ENCODE results near the gene FOXP1. TPM values are rescaled to one million over a fixed set of nuclear protein-coding genes. Genes with fewer than 3 reads are reported as not detected.

The FOXP1 gene
- polyA plus RNA-seq, 1 donor from 2014 or later, result 5.6 TPM

DNA sequence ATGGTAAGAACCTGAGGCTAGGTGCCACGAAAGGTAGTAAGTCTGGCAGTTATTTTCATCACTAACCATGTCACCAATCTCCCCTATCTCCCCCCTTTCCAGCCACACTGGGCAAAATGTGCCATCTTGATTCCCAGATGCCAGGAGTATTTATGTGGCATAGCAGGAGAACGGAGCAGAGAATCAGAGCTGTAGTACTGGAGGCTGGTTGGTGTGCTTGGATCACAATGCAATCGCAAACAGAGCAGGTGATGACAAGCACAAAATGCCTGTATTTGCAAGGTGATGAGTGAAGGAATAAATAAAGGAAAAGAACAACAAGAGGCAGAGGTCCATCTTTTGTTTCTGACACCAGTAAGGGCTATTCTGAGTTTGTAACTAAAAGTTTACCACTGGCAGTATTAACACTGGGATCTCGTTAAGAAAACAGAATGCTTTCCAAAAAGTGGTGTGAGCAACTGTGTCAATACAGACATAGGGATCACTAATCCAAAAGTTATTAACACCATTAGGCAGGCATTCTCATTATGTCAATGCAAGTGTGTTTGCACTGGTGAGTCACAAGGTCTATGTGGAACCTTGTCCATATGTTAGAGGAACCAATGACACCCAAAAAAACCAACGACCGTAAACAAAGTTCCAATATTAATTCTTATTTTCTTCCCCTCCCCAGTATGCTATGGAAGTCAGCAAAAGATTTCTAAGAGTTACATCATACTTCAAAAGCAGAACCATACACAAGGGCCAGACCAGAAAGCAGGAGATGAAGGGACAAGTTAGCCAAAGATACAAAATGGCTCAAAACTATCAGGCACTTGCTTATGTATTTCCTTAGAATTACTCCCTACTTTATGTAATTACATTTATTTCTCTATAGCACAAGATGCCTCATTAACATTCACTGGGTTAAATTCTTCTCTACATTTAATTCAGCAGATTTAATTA, 556.6 kb downstream of the FOXP1 start:
- TF ChIP-seq MXI1 (conservative IDR thresholded peaks at IDR 0.05; ENCODE audit: poor library complexity, severe bottlenecking) (no peak), TAF1 (IDR thresholded peaks at IDR 0.05; ENCODE audit: low read depth) (no peak), CTCF (IDR thresholded peaks at IDR 0.05; ENCODE audit: poor library complexity, severe bottlenecking) (no peak), REST (IDR thresholded peaks at IDR 0.05; ENCODE audit: borderline replicate concordance) (no peak), RAD21 (conservative IDR thresholded peaks at IDR 0.05) (no peak)
- H3K4me3 ChIP-seq (ENCODE audit: low read length), result no peak overlapping the region
- no peak overlapping the region for H3K27ac ChIP-seq (ENCODE audit: low read length)
- H2AFZ ChIP-seq (ENCODE audit: low read depth, low read length), result no peak overlapping the region
- no peaks in the 10 kb centered on the region for H3K9me2 ChIP-seq (ENCODE audit: insufficient read depth, low read length)
- H3K36me3 ChIP-seq (ENCODE audit: insufficient read depth, low read length), result no peaks in the 10 kb centered on the region
- no peaks in the 10 kb centered on the region for H3K9me3 ChIP-seq (ENCODE audit: low read length)
- H3F3A ChIP-seq (ENCODE audit: insufficient read depth, low read length, poor library complexity, severe bottlenecking), result no peaks in the 10 kb centered on the region
- H4K20me1 ChIP-seq (ENCODE audit: insufficient read depth), result no peaks in the 10 kb centered on the region
- H3K27me3 ChIP-seq (ENCODE audit: insufficient read depth, low read depth, low read length), result no peaks in the 10 kb centered on the region
- H3K4me2 ChIP-seq (ENCODE audit: low read length), result no peak overlapping the region
- H3K79me2 ChIP-seq (replicated peaks; ENCODE audit: insufficient read depth, low read length), result no peaks in the 10 kb centered on the region
- H3K9ac ChIP-seq (ENCODE audit: low read length), result no peak overlapping the region

GRCh38 chr3:71025516-71025915, 558.0 kb downstream of the FOXP1 start:
- H2AFZ ChIP-seq (ENCODE audit: low read depth, low read length), result no peak overlapping the region
- H3K4me2 ChIP-seq (ENCODE audit: low read length), result no peak overlapping the region
- no peaks in the 10 kb centered on the region for H4K20me1 ChIP-seq (ENCODE audit: insufficient read depth)
- H3K27me3 ChIP-seq (ENCODE audit: insufficient read depth, low read depth, low read length), result no peaks in the 10 kb centered on the region
- H3K9me2 ChIP-seq (ENCODE audit: insufficient read depth, low read length), result no peaks in the 10 kb centered on the region
- no peaks in the 10 kb centered on the region for H3K9me3 ChIP-seq (ENCODE audit: low read length)
- no peaks in the 10 kb centered on the region for H3F3A ChIP-seq (ENCODE audit: insufficient read depth, low read length, poor library complexity, severe bottlenecking)
- no peaks in the 10 kb centered on the region for H3K36me3 ChIP-seq (ENCODE audit: insufficient read depth, low read length)
- H3K9ac ChIP-seq (ENCODE audit: low read length), result no peak overlapping the region
- no peak for TF ChIP-seq MXI1 (conservative IDR thresholded peaks at IDR 0.05; ENCODE audit: poor library complexity, severe bottlenecking)
- no peak for TF ChIP-seq RAD21 (conservative IDR thresholded peaks at IDR 0.05)
- no peak for TF ChIP-seq EZH2 (IDR thresholded peaks at IDR 0.05; ENCODE audit: borderline replicate concordance, insufficient read depth, low read length, poor library complexity, severe bottlenecking)
- no peak for TF ChIP-seq SMC3 (conservative IDR thresholded peaks at IDR 0.05; ENCODE audit: poor library complexity)
- TF ChIP-seq POLR2AphosphoS5 (IDR thresholded peaks at IDR 0.05), result no peak
- TF ChIP-seq EP300 (conservative IDR thresholded peaks at IDR 0.05; ENCODE audit: poor library complexity, severe bottlenecking), result no peak
- TF ChIP-seq TAF1 (IDR thresholded peaks at IDR 0.05; ENCODE audit: low read depth), result no peak
- H3K79me2 ChIP-seq (replicated peaks; ENCODE audit: insufficient read depth, low read length), result no peaks in the 10 kb centered on the region
- H3K4me3 ChIP-seq (ENCODE audit: low read length), result no peak overlapping the region
- no peak overlapping the region for H3K27ac ChIP-seq (ENCODE audit: low read length)
